IPS DF 4.7 (cell line): ENCODE measurements around the gene CALCR.
A peak's percentile ranks its signal among the peaks of the same experiment; 100 is the strongest.
"Not testable (repeated sequence)": the region's sequence is repeated elsewhere in the genome, so short reads cannot be mapped to it uniquely, and the experiment has no call there.

Source experiments
- DNase-seq: peaks from one replicate; pipeline ENCODE4 v3.0.0-alpha.2; 2013; ENCODE audit warnings: low spot score; ENCODE audit errors: extremely low read depth

CALCR gene

GRCh38 chr7:93574646-93575554, at the start of gene CALCR:
Gene CALCR, minus strand, starts transcription at chr7:93574724. Its CDS starts 87,743 bp downstream, at chr7:93486981.
- DNase-seq, result no peak

GRCh38 chr7:93623816-93624215, 49.3 kb upstream of the CALCR start:
- DNase-seq, result no peak

DNA sequence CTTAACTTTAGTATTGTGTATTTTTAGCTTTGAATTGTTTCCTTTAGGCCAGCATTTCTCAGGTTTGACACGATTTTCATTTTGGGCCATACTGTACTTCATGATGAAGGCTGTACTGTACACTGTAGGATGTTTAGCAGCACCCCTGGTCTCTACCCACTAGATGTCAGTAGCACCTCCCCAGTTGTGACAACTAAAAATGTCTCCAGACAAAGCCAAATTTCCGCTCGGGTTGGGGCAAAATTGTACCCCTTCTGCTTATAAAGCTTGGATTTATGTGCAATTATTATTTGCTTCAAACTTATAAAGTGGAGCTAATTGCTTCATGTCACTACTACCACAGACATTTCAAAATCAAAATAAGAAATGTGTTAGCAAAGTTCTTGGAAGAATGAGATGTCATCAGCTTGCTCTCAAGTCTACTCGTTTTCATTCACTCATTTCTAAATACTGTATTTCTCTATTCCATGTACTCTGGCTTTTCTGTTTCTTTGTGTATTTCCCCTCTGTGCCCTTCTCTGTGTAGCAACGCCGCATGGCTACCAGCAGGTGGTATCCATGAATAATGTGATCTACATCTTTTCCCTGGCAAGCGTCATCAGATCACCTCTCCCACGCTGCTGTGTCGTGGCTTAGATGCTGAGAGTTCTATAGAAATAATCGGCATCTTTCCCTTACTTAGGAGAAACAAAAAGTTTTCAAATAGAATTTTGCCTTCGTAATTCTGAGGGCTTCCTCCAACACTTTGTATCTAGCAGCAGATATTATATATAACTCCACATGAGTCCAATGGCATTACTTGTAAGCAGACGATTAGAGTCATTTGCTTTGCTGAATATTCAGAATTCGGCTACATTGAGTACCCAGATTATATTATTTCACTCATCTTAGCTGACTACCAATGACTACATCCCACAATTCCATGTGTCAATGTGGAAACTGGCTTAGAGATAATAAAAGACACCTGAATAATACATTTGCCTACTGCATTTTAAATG, 47.8 kb upstream of the CALCR start:
- peak; percentile 33 for DNase-seq

DNA sequence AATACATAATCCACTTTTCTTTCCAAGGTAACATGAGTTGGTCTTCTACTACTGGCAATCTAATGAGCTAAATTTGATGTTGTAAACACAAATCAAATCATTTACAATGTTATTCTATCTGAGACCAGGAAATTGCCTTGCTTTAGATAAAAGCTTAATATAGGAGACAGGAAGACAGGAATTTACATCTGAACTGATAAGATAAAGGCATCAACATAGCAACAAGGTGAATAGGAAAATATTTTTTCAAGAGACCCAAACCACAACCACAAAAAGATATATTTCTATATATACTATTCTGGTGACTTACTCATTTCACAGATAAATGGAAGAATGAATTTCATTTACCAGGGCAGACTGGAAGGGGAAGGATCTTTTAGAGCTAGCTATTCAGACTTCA, 46.3 kb upstream of the CALCR start:
- no peak for DNase-seq

DNA sequence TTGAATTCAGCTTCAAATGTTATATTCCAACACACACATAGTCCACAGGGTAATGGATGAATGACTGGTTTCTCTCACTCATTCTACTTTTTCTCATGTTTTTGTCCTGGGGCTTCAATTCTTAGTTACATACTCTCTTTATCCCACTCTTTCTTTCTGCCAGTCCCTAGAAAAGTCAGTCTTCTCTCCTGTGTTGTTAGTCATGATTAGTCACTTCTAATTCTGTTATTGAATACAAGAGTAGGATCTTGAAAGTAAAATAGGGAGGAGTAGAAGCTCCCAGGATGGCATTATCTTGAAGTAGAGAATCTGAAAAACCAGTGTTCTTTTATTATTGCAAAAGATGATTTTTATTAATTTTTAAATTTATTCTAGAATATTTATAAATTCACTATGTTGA, 45.5 kb upstream of the CALCR start:
- no peak for DNase-seq

DNA sequence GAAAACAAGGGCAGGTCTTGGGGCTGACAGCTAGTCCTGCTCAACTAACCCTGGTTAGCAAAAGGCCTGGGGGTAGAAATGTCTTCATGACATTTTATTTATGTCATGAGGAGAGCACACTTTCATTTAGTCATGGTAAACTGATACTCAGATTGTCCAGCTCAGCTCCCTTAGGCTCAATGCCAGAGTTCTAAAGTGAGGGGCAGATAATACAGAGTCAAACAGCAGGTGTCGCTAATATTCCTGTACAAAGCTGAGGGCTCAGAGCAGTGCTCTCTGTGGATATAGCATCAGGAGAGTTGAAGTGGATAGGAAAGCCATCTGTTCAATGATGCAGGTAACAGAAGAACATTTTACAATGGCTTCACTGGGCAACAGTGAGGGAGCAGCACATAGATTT, 26.8 kb upstream of the CALCR start:
- no peak for DNase-seq

DNA sequence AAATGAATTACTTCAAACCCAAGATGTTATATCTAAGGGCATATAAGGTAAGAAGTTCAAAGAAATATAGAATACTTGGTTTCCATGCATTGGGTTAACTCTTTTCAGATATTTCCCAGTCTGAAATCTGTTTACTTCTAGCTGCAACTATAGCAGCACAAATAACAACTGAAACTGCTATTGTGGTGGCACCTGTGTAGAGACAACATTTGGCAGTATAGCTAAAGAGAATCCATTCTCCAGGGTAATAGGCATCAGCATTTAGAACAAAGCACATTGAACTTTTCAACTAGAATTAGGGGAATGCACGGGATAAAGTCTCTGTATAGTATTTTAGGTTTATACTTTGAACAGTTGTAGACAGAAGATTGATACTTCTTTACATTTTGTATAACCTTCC, 19.7 kb upstream of the CALCR start:
- DNase-seq, result no peak

GRCh38 chr7:93592588-93593266, 18.2 kb upstream of the CALCR start:
- DNase-seq, result no peak

DNA sequence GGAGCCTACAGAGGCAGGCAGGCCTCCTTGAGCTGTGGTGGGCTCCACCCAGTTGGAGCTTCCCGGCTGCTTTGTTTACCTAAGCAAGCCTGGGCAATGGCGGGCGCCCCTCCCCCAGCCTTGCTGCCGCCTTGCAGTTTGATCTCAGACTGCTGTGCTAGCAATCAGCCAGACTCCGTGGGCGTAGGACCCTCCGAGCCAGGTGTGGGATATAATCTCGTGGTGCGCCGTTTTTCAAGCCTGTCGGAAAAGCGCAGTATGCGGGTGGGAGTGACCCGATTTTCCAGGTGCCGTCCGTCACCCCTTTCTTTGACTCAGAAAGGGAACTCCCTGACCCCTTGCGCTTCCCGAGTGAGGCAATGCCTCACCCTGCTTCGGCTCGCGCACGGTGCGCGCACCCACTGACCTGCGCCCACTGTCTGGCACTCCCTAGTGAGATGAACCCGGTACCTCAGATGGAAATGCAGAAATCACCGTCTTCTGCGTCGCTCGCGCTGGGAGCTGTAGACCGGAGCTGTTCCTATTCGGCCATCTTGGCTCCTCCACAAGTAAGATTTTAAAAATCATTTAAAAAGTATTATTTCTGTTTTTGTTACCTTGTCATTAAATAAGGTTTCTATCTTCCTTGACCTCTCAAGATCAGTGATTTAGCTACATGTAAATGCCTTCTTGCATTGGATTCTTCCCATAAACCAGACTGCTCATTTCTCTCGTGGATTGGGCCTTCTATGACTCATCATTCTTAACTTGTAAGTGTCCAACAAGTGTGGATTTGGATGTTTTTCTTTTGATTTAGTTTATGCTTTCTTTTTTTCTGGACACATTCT, 16.9 kb upstream of the CALCR start:
- DNase-seq, result not testable (repeated sequence)

GRCh38 chr7:93586479-93586865, 11.9 kb upstream of the CALCR start:
- not testable (repeated sequence) for DNase-seq

DNA sequence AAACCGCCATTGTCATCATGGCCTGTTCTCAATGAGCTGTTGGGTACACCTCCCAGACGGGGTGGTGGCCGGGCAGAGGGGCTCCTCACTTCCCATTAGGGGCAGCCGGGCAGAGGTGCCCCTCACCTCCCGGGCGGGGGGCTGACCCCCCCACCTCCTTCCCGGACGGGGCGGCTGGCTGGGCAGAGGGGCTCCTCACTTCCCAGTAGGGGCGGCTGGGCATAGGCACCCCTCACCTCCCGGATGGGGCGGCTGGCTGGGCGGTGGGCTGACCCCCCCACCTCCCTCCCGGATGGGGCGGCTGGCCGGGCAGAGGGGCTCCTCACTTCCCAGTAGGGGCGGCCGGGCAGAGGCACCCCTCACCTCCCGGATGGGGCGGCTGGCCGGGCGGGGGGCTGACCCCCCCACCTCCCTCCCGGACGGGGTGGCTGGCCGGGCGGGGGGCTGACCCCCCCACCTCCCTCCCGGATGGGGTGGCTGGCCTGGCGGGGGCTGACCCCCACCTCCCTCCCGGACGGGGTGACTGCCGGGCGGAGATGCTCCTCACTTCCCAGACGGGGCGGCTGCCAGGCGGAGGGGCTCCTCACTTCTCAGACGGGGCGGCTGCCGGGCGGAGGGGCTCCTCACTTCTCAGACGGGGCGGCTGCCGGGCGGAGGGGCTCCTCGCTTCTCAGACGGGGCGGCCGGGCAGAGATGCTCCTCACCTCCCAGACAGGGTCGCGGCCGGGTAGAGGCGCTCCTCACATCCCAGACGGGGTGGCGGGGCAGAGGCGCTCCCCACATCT, 11.4 kb upstream of the CALCR start:
- not testable (repeated sequence) for DNase-seq

DNA sequence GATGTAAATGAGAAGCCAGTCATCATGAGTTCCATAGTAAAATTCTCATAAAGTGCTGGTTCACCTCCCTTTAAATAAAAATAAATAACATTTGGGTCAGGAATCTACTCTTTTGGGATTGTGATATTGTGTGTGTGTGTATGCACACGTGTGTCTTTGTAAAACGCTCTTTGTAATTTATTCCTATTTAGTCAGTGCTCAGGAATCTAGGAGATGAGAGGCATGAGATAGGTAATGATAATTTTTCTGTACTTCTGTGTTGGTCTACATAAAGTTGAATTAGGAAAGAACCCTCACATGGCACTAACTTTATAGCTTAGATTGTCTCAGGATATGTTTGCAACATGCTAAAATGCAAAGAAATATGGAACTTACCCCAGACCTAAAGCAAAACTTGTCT, 4.9 kb upstream of the CALCR start:
- DNase-seq, result no peak

GRCh38 chr7:93578762-93579161, 4.2 kb upstream of the CALCR start:
- DNase-seq, result no peak

- DNase-seq, result no peak
Measured at GRCh38 chr7:93575555-93576399, 1.3 kb upstream of the CALCR start.

DNA sequence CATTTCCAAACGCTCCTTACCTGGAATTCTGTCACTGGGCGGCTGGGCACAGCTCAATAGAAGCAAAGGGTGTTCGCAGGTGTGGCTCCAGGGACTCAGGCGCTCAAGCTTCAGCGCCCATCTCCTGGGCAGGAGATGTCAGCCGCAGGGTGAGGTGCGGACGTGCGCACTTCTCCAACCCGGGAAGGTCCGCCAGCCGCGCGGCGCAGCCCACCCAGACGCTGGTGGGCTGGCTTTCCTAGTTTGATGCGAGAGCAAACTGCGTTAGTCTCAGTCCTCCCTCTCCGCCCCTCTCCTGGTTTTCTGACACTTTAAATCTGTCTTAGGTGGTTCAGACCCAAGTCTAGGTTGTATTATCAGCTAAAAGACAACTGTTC, 267 bp downstream of the CALCR start:
- no peak for DNase-seq

- no peak for DNase-seq
Measured at GRCh38 chr7:93569189-93569588, 5.3 kb downstream of the CALCR start.

GRCh38 chr7:93566876-93567275, 7.6 kb downstream of the CALCR start:
- no peak for DNase-seq

GRCh38 chr7:93563584-93563983, 10.9 kb downstream of the CALCR start:
- no peak for DNase-seq

DNA sequence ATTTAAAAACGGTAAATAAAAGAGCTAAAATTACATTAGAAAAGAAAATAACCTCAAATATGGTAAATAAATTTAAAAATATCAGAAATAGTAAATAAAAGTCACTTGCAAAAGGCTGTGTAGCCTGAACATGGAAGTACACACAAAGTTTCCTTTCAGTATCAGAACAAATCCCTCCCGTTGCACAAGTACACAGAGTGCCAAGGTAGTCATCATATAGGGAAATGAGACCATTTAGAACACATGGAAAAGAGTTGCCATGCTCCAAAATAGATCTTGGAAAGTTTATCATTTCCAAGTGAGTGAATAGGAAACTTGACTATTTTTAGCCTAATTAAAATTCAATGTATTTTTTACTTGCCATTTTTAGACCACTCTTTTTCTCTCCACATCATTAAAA, 11.6 kb downstream of the CALCR start:
- DNase-seq, result no peak
